ENCODE measurements around the gene OGA.

OGA gene

DNA sequence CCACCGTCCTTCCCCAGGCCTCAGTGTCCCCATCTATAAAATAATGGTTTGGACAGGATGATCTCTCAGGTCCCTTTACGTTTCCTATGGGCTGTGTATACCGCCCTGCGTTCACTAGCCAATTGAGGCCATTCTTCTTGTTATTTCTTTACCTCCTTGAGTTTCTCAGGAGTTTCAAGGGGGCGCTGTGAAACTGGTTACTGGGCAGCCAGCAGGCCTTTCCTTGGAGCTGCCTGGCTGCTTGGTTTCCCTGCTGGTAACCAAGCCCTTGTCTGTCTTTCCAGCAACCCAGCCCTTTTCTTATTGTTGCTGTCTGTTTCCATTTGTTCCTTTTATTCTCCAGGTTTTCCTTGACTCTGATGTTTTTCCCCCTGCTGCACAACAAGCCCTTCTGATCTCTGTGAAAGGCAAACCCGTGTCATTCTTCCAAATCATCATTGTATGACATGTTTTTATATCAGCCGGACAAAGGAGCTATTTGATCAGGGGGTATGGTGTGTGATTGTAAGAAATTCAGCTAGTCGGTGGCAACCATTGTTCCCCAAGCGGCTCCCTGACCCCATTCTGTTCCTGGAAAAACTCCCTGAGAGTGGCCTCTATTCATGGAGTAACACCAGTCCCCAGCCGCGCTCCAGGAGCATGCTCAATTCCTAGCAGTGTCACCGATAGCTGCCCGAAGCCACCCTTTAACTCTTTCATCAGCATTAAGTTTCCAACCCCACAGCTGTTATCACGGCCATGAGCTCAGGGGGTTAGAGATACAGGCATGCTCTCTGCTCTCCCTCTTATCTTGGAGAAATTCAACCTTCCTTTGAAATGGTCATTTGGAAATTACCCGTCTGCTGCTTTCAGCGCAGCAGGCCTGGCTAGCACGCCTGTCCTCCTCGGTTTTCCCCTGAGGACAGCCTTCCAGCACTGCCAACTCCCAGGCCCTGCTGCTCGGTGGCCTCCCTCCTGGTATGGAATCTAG, 68.9 kb downstream of the OGA start:
- DNase-seq = no peak

DNA sequence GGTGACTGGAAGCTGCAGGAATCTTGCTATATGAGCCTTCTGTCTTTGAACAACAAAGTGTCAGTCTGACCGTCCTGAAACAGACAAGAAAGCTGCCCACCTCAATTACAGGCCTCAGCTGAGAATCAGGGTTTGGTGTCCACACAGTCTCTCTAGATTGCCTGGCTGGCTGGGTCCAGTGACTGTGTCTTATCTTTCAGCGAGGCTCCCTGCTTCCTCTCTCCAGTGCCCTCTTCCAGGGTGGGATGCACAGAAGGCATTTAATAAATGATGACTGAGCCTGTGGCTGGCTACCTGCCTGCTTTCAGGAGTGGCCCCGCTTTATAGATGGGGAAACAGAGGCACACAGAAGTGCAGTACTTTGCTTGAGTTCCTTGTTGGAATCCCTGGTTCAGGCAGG, 69.7 kb downstream of the OGA start:
- no peak for DNase-seq

DNA sequence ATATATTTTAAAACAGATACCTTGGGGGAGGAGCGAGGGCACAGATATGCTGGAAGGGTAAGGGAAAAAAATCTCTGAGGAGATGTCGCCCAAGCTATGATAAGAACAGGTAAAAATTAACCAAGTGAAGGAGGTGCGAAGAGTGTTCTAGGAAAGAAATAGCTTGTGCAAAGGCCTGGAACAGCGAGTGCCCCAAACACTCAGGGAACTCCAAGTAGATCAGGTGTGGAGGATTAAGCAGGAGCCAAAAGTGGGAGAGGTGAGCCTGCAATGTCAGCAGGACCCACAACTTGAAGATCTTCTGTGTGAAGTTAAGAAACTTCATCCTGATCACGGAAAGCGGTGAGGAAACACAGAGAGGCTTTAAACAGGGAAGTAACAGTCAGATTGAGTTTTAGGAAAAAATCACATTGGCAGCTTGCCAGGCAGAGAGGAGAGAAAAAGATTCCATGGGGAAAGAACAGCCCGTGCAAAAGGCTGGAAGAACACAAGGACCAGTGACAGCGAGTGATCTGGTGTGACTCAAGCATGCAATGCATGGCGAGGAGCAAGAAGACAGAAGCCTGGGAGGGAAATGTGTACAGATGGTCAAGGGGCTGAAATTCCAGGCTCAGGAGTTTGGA, 73.1 kb downstream of the OGA start:
- DNase-seq = no peak

DNA sequence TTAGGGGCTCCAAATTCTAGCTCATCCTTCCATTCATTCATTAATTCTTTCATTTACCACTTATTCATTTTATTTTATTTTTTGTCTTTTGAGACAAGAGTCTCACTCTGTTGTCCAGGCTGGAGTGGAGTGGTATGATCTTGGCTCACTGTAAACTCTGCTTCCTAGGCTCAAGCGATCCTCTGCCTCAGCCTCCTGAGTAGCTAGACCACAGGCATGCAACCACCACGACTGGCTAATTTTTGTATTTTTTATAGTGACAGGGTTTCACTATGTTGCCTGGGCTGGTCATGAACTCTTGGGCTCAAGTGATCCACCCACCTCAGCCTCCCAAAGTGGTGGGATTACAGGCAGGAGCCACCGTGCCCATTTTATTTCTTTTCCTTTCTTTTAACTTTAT, 74.0 kb downstream of the OGA start:
- no peak for DNase-seq

DNA sequence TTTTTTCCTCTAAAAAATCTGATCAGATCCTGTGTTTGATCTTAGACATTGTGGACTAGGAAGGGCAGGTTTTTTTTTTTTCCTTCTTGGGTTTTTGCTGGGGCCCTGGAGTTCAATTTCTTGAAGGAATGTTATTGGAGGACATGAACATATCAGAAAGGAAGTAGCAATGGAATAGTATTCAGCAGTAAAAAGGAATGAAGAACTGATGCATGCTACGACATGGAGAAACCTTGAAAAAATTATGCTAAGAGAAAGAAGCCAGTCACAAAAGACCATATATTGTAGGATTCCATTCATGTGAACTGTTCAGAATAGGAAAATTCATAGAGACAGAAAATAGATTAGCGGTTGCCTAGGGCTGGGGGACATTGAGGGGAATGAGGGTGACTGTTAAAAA, 76.3 kb downstream of the OGA start:
- DNase-seq = no peak

DNA sequence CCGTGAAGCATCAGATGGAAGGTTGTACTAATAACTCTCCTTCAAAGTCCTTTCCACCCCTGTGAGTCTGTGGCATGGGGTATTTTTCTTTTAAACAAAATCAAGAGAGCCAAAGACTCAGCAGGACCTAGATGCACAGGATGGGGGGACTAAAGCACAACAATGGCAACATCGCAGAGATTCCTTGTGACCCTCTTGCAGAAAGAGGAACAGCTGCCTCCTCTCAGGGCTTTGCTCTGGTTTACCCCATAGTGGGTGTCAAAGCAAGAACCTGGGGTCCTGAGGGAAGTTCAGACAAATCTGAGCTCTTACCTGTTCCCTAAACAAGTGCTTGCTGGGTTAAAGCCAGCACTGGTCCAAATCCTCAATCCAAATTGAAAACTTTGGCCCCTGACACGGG, 81.6 kb downstream of the OGA start:
- no peak for DNase-seq

Measured in hematopoietic multipotent progenitor cell treated with erythropoietin and hydrocortisone succinate and interleukin-3 and kit ligand, for 4 days (in vitro differentiated cells).